H1 (cell line): ENCODE measurements around the gene BIVM. TPM values are rescaled to one million over a fixed set of nuclear protein-coding genes. Genes with fewer than 3 reads are reported as not detected.

Experiments used
- CHD7 ChIP-seq: fragments of 300-600 bp; sonication (generic); IDR thresholded peaks from 2 replicates; pipeline ENCODE4 v1.7.1; 2012; ENCODE audit warnings: low read length, moderate library complexity, mild to moderate bottlenecking, inconsistent platforms; ENCODE audit not compliant: insufficient replicate concordance
- KDM5A ChIP-seq: fragments of 200-600 bp; IDR thresholded peaks from 2 replicates; pipeline ENCODE4 v1.7.1; 2012; ENCODE audit warnings: mild to moderate bottlenecking, low read length, inconsistent platforms, mixed read lengths
- RAD21 ChIP-seq, 2 experiments: IDR thresholded peaks in 1 of 2; conservative IDR thresholded peaks in 1 of 2; 2 replicates each; pipeline ENCODE4 v1.6.1; 2011; ENCODE audit warnings: low read depth in 2 of 2, low read length in 2 of 2, improper control_type of control experiment in 1 of 2, inconsistent platforms in 1 of 2, mild to moderate bottlenecking in 1 of 2, moderate library complexity in 1 of 2
- SRF ChIP-seq: IDR thresholded peaks from 2 replicates; pipeline ENCODE4 v1.6.1; 2011; ENCODE audit warnings: mild to moderate bottlenecking, low read depth, low read length, moderate library complexity
- TCF12 ChIP-seq: IDR thresholded peaks from 2 replicates; pipeline ENCODE4 v1.6.1; 2011; ENCODE audit warnings: low read depth, mild to moderate bottlenecking, low read length
- polyA plus RNA-seq, 7 experiments: library from polyadenylated mRNA; depleted of rRNA in 3 of 7; stranded (reverse) in 5 of 7; unstranded in 2 of 7; fragments of >200 nt in 5 of 7; fragments of 200-250 nt in 2 of 7; gene quantifications; 1 replicate in 5 of 7; 2 replicates in 1 of 7; 4 replicates in 1 of 7; pipeline versions ENCODE4 v1.2.1 to v1.2.3, GENCODE V29; 2011 to 2013; ENCODE audit warnings: missing spikeins in 2 of 7, mixed read lengths in 2 of 7
- total RNA-seq: library from RNA; stranded (reverse); fragmentation: NEBNext Ultra II Directional; extraction: Animal tissue kit (Norgen Biotek cat#: 25700); gene quantifications from 2 replicates; pipeline ENCODE4 v1.2.1, GENCODE V29; 2021

Gene BIVM
- total and polyA plus RNA-seq, 2 of the 8 experiments (the other 6 are each of a cell fraction or from before 2014, with no cell fraction given): 1.8 to 5.5 TPM

GRCh38 chr13:102869948-102870676 lies 71.2 kb downstream of the BIVM start (continued):
- TF ChIP-seq SRF (no peak), RAD21 (IDR thresholded peaks at IDR 0.05 in 1 of 2, conservative IDR thresholded peaks at IDR 0.05 in 1 of 2; ENCODE audit: low read depth in 2 of 2, low read length in 2 of 2) (no peak), CHD7 (no peak), KDM5A (no peak), TCF12 (no peak)
